DOHH2 (cell line): ENCODE measurements around the gene HOXB1.

Experiments used
- CTCF ChIP-seq: fragments of 200-600 bp; sonication (generic); IDR thresholded peaks from one replicate; pipeline ENCODE4 v1.5.1; 2014; ENCODE audit warnings: antibody characterized with exemption, mild to moderate bottlenecking, low read depth, low read length; ENCODE audit not compliant: poor library complexity, severe bottlenecking
- EZH2phosphoT487 ChIP-seq: fragments of 200-600 bp; sonication (generic); IDR thresholded peaks from 2 replicates; pipeline ENCODE4 v1.6.1; 2017; ENCODE audit warnings: borderline replicate concordance, mild to moderate bottlenecking, antibody characterized with exemption, low read length, moderate library complexity, mixed read lengths

DNA sequence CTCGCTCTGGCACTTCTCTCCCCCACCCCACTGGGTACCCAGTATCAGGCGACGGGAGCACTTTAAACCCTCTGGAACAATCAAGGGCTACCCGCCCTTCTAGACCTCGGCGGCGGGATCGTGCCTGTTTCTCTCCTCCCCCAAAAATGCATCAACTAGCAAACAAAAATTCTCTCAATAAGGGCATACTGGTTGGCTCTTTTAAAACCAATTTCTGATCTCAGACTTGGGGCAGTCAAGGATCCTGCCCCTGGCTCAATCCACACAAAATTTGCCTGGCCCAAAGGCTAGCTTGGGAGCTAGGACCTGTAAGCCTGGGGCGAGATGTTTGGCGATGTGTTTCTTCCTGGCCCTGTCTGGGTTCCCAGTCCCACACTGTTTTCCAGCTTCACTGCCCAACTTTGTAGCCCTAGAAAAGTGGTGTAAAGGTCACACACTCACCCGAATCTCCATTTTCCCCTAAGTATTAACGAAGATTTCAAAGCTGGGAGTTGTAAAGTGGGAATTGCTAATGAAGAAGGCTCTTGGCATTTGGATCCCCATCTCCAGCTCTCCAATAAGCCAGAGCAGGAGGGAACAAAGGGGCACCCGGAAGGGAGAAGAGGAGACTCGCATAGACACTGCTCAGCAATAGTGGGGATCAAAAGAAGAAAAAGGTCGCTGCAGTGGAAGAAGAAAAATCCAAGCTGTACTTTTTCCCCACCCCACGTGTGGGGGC lies 28.5 kb upstream of the HOXB1 start:
- no peak for TF ChIP-seq CTCF
- TF ChIP-seq EZH2phosphoT487, result no peak
